Stimulated activated CD8-positive, alpha-beta memory T cell treated with anti-CD3 and anti-CD28 coated beads, Interleukin-4, amount 100 ng/mL, for 1 hour (primary cell): Measurements from ENCODE around the gene RRP36.
"Not testable (repeated sequence)": the region's sequence is repeated elsewhere in the genome, so short reads cannot be mapped to it uniquely, and the experiment has no call there.

Experiments
- DNase-seq, 2 donors: peaks; one replicate each; pipeline ENCODE4 v3.0.0-alpha.2; 2020; ENCODE audit warnings: low read depth in 2 of 2, low spot score in 1 of 2

RRP36 gene, protein sequence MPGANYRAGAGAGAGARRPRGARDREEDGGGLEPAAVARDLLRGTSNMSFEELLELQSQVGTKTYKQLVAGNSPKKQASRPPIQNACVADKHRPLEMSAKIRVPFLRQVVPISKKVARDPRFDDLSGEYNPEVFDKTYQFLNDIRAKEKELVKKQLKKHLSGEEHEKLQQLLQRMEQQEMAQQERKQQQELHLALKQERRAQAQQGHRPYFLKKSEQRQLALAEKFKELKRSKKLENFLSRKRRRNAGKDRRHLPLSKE

DNA sequence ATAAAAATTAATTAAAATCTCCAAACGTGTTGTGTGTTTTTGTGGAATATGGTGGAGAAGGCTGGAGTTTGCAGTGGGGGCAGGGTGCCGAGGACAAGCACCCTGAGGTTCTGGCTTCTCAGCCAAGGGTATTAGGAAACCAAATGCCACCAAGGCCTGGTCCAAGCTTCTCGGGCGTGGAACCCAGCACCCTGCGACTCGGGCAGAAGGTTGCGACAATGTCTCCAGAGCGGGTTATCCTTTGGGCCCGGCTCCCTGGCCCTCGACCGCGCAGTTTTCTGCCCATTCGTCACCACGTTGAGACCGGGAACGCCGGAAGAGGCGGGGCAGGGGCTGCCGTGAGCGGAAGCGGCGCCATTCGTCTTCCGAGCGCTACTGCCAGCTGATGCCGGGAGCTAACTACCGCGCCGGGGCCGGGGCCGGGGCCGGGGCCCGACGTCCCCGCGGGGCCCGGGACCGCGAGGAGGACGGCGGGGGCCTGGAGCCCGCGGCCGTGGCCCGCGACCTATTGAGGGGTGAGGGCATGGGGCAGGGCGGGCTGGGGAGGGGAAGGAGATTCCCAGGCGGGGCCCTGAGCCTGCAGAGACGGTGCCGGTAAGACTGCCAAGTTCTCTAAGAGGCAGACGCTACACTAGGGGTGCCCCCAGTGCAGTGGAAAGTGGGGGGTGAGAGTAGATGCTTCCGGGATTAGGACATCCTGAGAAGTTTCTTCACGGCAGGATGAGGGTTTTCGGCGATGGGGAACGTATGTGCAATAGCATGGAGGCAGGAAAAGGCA, at the start of gene RRP36:
Gene RRP36, plus strand, starts transcription at position 354 of the 778 bp plus-strand sequence. Its CDS starts 32 bp downstream, at position 386.
- peak; percentile 27 to 40 for DNase-seq

DNA sequence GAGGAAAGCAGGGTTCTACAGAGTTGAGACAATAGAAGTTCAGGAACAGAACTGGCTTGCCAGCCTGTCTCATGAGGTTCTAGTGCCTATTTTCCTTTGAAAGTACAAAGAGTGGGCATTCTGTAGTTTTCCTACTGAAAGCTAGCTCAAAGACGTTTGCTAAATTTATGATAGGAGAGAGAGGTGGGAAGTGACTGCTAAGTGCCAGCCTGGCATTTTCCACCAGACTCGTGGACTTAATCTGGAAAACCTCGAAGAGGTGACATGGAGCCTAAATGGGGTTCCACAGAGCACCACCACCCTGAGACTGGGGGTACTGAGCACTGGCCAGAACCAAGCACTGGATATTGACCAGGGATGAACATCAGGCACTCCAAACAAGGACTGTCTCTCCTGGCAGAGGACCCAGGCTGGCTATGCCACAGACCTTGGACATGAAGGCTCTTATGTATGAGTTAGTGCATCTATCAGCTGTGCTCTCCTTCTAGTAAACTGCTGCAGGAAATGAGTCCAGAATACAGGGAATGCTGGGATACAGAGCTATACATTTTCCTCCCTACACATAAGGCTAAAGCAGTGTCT, 49.6 kb upstream of the RRP36 start:
- DNase-seq = no peak

DNA sequence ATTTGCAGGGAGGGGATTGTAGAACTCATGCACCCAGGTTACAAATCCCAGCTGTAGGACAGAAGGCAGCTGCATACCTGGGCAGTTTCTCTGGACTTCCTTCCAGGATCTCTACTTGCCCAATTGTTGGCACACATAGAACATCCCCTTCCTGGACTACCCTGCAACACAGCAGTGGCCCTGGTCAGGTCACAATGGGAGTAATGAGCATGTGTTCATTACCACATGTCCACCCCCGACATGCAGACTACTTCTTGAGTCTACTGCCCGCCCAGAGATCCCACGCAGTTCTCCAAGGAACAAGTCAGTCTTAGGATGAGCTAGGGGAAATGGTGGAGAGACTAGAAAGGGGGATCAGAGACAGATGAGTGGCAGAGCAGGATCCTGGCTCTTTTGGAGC, 47.5 kb upstream of the RRP36 start:
- no peak for DNase-seq

DNA sequence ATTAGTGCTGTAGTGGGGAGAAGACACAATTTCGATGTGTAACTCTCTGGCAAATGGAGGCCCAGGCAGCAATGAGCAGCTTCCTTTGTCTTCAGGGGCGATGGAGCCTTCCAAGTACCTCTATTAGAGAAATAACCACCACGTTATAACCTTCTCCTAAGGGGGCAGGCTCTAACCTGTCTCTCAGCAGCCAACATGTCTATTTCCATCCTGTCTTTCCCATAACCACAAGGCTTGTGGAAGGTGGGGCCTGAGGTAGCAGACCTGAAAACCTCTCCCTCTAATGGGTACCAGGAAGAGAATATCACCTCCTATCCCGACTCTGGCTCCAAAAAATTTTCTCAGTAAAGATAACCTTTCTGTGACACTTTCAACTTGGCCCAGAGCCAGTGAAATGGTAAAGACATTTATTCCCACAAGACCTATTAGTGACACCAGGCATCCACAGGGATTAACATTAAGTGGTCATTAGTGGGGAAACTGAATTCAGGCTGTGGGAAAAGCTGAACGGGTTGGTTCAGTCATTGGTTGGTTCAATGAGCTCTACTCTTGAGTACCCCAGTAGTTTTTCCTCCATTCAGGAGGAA, 46.4 kb upstream of the RRP36 start:
- no peak for DNase-seq

DNA sequence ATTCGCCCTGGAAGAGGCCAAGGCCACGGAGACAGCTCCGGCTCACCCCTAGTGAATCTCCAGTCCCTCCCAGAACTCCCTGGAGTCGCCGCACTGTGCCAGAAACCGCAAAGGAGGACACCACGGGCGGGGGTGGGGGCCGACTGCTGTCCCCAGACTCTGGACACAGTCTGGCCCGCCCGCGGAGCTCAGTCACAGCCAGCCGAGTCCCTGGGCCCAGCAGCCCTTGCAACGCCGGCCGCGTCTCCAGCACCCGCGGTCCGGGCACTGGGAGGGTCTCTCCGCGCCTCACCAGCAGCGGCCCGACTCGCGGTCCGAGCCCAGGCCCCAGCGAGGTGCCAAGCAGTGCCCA, 43.0 kb upstream of the RRP36 start:
- no peak for DNase-seq

DNA sequence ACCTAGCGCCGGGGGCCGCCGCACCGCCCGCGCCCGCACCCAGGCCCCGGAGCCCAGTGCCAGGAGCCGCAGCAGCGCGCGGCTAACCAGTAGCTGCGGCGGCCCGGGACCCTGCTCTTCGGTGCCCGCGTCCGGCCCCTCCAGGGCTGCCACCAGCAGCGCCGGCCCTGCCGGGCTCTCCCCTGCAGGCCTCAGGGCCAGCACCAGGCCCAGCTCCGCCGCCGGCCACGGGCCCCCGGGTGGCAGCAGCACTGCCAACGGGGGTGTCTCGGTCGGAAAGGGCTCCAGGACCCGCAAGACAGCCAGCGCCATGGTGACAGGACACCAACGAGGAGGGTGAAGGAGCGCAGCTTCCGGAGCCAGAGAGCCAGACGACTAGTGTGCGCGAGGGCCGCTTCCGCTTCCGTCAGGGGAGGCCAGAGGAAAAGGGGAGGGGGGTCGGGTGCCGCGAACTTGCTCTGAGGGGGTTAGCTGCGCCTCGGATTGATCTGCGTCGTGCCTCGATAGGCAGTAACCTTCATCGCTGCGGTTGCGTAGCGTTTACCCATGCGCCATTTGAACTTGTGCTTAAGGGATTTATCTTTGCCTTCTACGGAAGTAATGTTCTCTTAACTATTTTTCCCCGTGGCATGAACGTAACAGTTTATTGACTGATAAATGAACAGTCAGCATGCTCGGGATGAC, 42.4 kb upstream of the RRP36 start, which contains the start of gene PEX6:
Gene PEX6, minus strand, starts transcription at position 343 of the 684 bp plus-strand sequence. Its CDS starts 31 bp downstream, at position 312.
- DNase-seq = peak; percentile 84 to 85

DNA sequence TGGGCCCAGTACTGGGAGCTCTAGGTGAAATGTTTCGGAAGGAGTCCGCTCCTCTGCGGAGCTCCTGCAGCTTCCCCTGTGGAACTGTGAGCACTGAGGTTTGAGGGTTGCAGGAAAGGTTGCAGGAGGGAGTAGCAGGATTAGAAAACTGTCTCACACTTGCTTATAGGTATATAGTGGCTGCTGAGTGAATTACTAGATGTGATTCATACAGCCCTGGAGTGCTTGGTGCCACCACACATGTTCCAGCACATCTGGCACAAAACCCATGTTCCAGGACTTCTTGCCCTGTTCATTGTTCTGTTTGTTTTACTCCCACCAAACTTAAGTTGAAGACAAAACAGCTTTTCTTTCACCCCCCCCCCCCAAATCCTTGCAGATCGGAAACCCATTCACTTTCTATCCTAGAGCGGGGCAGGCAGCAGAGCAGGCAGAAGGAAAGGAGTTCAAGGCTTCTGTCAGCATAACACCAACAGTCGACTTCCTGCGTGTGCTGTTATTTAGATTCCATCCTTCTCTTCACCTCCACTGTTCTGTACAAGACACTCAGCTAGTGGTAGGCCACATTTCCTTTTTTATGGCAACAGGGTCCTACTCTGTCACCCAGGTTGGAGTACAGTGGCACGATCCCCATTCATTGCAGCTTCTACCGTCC, 41.8 kb upstream of the RRP36 start:
- no peak for DNase-seq

DNA sequence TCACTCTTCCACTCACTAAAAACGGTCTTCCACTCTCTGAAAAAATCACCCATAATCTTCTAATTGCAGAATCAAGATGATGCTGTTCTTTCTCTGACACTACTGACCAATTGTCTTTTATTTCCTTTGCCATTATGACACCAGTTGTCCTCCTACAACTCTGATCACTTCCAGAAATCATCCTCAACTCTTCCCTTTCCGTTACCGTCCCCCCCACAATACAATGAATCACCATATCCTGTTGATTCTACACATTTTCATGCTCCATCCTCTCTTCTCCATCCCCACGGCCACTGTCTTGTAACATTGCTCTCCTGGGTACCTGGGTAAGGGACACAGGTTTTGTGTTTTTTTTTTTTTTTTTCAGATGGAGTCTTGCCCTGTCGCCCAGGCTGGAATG, 39.6 kb upstream of the RRP36 start:
- no peak for DNase-seq

DNA sequence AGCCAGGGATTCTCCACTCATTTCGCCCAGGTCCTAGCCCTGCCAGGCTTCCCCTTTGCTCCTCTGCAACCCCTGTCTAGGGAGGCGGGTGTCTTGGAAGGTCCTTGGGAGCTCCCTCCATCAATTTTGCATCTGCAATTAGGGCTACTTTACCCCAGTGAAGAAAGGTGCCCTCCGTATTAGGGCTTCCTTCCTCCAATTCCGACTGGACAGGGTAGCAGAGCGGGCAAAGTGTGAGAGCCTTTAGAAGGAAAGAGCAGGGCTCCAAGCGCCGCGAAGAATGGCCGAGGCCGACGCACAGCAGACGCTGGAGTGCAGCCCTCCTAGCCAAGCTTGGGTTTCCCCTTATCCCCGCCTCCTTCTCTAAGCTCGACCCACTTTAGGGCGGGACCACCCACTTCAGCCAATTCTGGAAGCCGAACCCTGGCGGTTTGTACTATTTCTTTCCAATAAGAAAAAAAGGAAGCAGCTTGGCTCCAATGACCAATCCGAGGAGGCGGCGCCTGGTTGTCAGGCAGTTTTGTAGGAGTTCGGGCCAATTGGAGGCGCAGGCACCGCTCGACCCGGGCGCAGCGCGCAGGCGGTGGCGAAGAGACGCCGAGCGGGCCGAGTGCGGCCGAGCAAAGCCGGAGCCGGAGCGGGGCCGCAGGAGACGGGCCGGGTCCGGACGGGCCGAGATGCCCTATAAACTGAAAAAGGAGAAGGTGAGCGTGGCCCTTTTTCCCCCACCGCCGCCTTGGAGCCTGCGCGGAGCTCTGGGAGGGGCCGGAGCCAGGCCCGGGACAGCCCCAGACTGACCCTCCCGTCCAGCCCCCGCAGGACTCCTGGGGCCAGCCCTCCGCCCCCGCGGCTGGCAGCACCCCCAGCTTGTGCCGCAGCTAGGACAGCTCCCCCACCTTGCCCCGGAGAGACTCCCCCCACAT, 37.2 kb upstream of the RRP36 start, which contains the start of gene PPP2R5D:
Gene PPP2R5D, plus strand, starts transcription at position 570 of the 923 bp plus-strand sequence. Its CDS starts 108 bp downstream, at position 678.
- DNase-seq = peak; percentile 86 to 93

DNA sequence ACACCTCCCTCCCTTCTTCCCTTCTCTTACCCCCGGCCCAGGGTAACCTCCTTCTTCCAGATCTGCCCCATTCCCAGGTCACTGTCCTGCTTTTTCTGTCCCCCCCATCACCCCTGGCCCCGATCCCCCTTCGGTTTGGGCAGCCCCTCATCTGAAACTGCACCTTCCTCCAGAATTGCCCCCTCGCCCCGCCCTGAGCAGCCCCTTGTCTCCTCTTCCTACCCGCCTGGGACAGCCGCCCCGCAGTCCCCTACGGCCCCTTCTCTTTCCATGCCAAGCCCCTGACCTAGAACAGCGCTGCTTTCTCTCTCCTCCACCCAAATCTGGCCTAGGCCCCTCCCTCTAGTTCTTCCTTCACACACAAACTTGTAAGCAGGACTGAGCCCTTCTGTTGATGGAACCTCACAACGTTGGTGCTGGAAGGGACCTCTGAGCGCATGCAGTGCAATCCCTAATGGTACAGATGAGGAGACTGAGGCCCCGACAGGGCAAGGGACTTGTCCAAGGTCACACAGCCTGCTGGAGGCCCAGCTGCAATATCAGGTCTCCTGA, 36.4 kb upstream of the RRP36 start:
- no peak for DNase-seq

DNA sequence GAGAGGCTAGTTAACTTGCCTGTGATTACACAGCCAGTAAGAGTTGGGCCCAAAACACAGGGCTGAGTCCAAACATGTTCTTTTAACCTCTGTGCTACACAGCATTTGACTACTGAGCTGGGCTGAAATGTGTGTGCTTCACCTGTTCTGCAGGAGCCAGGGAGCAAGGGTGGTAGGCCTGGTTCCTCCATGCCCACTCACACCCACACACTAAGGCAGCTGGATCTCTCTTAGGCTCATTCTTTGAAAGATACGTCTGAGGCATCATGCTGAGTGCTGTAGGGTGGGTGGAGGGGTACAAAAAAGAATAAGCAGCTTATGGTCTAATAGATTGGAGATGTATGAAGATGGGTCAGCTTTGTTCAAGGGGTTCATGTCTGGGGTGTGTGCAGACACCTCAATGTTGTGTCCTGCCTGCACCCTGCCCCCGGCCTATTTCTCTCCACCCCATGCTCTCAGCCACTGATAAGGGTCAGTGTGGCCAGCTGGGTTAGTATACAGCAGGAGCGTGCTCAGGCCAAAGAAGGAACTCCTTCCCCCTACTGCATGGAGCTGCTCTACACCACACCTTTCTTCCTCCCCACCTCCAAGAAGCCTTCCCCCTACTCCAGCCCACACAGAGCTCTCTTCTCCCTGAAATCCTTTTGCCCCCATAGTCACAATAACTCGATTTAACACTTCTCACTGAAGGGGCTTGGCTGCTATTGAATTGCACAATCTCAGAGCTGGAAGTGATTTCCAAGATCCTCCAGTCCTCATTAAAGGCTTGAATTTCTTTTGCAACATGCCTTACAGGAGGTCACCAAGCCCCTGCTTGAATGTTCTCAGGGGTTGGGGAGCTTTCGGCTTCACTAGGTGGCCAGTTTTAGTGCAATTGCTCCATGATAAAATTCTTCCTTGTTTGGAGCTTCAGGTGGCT, 33.6 kb upstream of the RRP36 start:
- no peak for DNase-seq

DNA sequence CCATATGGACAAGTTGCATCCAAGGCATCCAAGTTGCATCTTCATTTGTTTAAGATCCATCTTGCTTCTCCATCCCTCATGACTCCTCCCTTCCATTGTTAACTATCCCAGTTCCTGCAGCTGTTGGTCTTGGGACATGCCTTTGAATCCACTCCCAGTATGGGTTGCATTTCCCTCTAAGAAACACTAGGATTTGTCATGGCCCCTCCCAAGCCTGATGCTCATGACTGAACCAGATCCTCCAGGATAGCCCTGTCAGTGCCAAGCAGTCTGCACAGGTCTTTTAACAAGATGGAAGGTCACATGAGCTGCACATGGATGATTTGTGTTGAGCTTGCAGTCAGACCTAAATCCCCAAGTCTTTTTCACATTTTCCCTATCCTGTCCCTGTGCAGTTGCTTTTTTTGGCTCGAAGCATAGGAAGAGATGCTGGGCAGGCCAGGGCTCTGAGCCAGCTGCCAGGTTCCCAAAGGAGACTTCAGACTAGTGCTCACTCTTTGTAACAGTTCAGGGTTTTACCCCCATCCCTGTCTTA, 32.9 kb upstream of the RRP36 start:
- no peak for DNase-seq

DNA sequence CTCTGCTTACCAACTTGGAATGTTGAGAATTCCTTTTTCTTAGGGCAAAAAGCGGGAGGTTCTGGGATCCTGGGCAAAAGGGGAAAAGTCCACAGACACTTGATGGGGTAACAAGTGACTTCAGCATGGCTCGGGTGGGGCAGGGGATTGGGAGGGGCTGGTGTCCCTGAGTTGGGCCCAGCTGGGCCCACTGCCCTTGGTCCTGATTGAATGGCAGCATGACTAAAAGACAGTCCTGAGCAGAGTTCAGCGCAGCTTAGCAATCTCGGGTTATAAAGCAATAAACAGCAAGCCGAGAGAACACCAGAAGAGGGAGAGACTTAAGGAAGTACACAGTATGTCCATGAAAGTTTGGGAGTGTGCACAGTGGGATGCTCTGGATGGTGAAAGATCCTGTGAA, 31.5 kb upstream of the RRP36 start:
- DNase-seq = no peak

DNA sequence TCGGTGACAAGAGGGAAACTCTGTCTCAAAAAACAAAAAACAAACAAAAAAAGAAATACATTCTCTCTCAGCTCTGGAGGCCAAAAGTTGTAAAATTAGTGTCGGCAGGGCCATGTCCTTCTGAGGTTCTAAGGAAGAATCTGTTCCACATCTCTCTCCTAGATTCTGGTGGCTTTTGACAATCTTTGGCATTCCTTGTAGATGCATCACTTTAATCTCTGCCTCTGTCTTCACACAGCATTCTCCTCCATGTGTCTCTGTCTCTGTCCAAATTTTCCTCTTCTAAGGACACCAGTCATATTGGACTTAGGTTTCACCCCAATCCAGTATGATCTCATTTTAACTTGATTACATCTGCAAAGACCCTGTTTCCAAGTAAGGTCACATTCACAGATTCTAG, 28.0 kb upstream of the RRP36 start:
- DNase-seq = no peak

DNA sequence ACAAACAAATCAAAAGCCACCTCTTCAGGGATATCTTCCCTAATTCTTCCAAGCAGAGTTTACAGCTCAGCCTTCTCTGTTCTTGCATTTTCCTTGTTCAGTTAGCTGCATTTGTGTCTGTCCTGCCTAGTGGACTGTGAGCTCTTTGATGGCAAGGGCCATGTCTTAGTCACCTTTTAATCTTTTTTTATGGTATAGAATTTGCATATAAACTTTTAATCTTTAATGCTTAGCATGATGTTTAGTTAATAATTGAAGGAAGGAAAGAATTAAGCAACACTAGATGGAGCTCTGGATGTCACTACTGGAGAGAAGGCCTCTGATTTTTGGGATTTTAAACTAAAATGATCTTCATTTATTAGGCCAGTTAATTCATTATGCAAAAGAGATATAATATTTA, 24.9 kb upstream of the RRP36 start:
- no peak for DNase-seq

DNA sequence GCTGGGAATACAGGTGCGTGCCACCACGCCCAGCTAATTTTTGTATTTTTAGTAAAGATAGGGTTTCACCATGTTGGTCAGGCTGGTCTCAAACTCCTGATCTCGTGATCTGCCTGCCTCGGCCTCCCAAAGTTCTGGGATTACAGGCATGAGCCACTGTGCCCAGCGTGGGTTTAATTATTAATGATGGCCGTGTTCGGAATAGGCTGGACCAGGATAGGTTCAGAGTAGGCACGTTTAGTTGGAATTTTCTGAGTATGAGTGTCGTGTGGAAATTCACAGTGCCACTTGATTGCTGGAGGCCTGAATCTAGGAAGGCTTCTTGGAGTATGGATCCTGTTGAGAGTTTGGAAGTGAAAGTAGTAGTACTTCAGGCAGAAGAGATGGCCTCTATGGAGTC, 23.2 kb upstream of the RRP36 start:
- DNase-seq = not testable (repeated sequence)

DNA sequence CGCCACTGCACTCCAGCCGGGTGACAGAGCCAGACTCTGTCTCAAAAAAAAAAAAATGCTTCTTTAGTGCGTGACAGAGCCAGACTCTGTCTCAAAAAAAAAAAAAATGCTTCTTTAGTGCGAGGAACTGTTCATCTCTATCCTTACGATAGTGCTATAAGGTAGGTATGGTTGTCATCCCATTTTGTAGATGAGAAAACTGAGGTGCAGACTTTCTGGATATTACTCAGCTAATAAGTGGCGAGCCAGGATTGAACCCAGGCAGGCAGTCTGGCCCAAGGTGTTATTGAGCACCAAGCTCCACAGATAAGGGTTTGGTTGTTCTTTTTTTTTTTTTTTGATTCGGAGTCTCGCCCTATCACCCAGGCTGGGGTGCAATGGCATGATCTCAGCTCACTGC, 19.6 kb upstream of the RRP36 start:
- DNase-seq = no peak

DNA sequence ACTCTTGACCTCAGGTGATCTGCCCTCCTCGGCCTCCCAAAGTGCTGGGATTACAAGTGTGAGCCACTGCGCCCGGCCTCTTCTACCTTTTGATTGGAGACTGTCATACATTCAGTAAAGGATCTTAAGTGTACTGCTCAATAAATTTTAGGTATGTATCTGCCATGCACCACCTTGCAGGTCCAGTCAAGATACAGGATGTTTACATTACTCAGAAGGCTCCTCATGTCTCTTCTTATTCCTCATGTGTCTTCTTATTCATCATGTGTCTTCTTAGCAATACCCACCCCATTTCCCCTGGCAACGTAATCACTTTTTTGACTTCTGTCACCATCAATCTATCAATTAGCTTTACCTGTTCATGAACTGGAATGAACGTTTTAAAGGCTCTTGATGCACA, 15.6 kb upstream of the RRP36 start:
- DNase-seq = no peak
